Ishikawa (cell line): ENCODE results near the gene IMPA2.

Experiments
- CEBPB ChIP-seq: IDR thresholded peaks from 2 replicates; pipeline ENCODE4 v1.6.1; 2012
- EGR1 ChIP-seq: IDR thresholded peaks from 2 replicates; pipeline ENCODE4 v1.6.1; 2012
- EP300 ChIP-seq: IDR thresholded peaks from 2 replicates; pipeline ENCODE4 v1.6.1; 2012; ENCODE audit warnings: borderline replicate concordance
- FOXM1 ChIP-seq: IDR thresholded peaks from 2 replicates; pipeline ENCODE4 v1.6.1; 2012; ENCODE audit warnings: low read depth, borderline replicate concordance
- RAD21 ChIP-seq: IDR thresholded peaks from 2 replicates; pipeline ENCODE4 v1.6.1; 2012; ENCODE audit warnings: low read depth
- TEAD4 ChIP-seq: IDR thresholded peaks from 2 replicates; pipeline ENCODE4 v1.6.1; 2012
- YY1 ChIP-seq: IDR thresholded peaks from 2 replicates; pipeline ENCODE4 v1.6.1; 2012; ENCODE audit warnings: low read depth
- TF ChIP-seq, protein P1 (sequence below): IDR thresholded peaks from 2 replicates; pipeline ENCODE4 v1.6.1; 2012; ENCODE audit warnings: low read depth, mild to moderate bottlenecking
- TF ChIP-seq, protein P2 (sequence below): IDR thresholded peaks from 2 replicates; pipeline ENCODE4 v1.6.1; 2012

DNA sequence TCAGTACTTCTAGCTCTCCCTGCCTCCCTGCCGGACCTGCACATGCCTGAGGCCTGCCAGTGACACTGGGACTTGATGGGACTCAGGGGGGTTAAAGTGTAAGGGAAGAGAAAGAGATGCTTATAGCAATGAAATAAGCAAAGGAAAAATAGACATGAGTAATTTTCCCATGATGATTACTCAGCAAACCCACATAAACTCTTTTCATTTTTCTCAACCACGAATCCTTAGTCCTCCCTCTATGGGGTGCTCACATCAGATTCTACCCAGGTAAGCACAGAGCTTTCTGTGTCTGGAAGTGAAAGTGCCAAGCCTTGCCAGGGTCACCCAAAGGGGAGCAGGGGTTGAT, 67.5 kb downstream of the IMPA2 start:
- no peak for TF ChIP-seq EGR1
- TF ChIP-seq EP300: no peak
- TF ChIP-seq RAD21: no peak
- no peak for TF ChIP-seq FOXM1
- TF ChIP-seq YY1: no peak
- no peak for TF ChIP-seq TEAD4
- TF ChIP-seq CEBPB: no peak
- TF ChIP-seq, protein P1, sequence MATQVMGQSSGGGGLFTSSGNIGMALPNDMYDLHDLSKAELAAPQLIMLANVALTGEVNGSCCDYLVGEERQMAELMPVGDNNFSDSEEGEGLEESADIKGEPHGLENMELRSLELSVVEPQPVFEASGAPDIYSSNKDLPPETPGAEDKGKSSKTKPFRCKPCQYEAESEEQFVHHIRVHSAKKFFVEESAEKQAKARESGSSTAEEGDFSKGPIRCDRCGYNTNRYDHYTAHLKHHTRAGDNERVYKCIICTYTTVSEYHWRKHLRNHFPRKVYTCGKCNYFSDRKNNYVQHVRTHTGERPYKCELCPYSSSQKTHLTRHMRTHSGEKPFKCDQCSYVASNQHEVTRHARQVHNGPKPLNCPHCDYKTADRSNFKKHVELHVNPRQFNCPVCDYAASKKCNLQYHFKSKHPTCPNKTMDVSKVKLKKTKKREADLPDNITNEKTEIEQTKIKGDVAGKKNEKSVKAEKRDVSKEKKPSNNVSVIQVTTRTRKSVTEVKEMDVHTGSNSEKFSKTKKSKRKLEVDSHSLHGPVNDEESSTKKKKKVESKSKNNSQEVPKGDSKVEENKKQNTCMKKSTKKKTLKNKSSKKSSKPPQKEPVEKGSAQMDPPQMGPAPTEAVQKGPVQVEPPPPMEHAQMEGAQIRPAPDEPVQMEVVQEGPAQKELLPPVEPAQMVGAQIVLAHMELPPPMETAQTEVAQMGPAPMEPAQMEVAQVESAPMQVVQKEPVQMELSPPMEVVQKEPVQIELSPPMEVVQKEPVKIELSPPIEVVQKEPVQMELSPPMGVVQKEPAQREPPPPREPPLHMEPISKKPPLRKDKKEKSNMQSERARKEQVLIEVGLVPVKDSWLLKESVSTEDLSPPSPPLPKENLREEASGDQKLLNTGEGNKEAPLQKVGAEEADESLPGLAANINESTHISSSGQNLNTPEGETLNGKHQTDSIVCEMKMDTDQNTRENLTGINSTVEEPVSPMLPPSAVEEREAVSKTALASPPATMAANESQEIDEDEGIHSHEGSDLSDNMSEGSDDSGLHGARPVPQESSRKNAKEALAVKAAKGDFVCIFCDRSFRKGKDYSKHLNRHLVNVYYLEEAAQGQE: no peak
- TF ChIP-seq, protein P2, sequence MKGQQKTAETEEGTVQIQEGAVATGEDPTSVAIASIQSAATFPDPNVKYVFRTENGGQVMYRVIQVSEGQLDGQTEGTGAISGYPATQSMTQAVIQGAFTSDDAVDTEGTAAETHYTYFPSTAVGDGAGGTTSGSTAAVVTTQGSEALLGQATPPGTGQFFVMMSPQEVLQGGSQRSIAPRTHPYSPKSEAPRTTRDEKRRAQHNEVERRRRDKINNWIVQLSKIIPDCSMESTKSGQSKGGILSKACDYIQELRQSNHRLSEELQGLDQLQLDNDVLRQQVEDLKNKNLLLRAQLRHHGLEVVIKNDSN: no peak
